Transverse colon (tissue), 4 donors: Measurements from ENCODE around the gene RPS15. TPM values are rescaled to one million over a fixed set of nuclear protein-coding genes. Genes with fewer than 3 reads are reported as not detected.

ENCODE experiments used
- DNase-seq: peaks from one replicate; pipeline ENCODE4 v3.0.0-alpha.2; 2019
- H3K27ac ChIP-seq, 4 donors: fragments of 200-600 bp; sonication (generic); 2 replicates each; pipeline ENCODE4 v1.5.1; 2016 to 2018; ENCODE audit warnings: inconsistent platforms in 4 of 4
- H3K27me3 ChIP-seq: fragments of 200-600 bp; sonication (generic); 2 replicates; pipeline ENCODE4 v1.5.1; 2017; ENCODE audit warnings: inconsistent platforms
- H3K36me3 ChIP-seq, 4 donors: fragments of 200-600 bp; sonication (generic); 2 replicates each; pipeline ENCODE4 v1.5.1; 2017 to 2019; ENCODE audit warnings: inconsistent platforms in 4 of 4
- H3K4me1 ChIP-seq, 4 donors: fragments of 200-600 bp; sonication (generic); 2 replicates each; pipeline ENCODE4 v1.5.1; 2017 to 2020; ENCODE audit warnings: inconsistent platforms in 4 of 4
- H3K4me3 ChIP-seq, 4 donors: fragments of 200-600 bp; sonication (generic); 1 replicate in 1 of 4; 2 replicates in 3 of 4; pipeline versions ENCODE4 v1.5.1 to v1.6.1; 2017 to 2019; ENCODE audit warnings: inconsistent platforms in 4 of 4
- H3K9me3 ChIP-seq, 2 donors: fragments of 200-600 bp; sonication (generic); 2 replicates each; pipeline ENCODE4 v1.5.1; 2017 to 2019; ENCODE audit warnings: inconsistent platforms in 2 of 2
- EP300 ChIP-seq: sonication (generic); formaldehyde crosslinking; IDR thresholded peaks from one replicate; pipeline ENCODE4 v1.6.1; 2017; ENCODE audit warnings: antibody characterized with exemption, low read depth
- POLR2A ChIP-seq: fragments of 450-650 bp; IDR thresholded peaks from one replicate; pipeline ENCODE4 v1.6.1; 2016; ENCODE audit warnings: antibody characterized with exemption, mild to moderate bottlenecking, moderate library complexity
- POLR2AphosphoS5 ChIP-seq, 3 donors: sonication (generic); formaldehyde crosslinking; IDR thresholded peaks; one replicate each; pipeline ENCODE4 v1.6.1; 2016; ENCODE audit warnings: antibody characterized with exemption in 3 of 3
- WGBS, 2 donors: methylation state at CpG; one replicate each; pipeline ENCODE4 v1.1.5; 2018; ENCODE audit warnings: low coverage in 1 of 2; 5-methylcytosine and 5-hydroxymethylcytosine counted together
- in situ Hi-C, 4 donors: fragments of 200-750 bp; cut with MboI; loops; one replicate each; pipeline versions ENCODE4 v1.15.0 to v1.15.1; 2017; ENCODE audit warnings: low sequenced_read_pairs in 3 of 4, low pct_ligation_motif_present in 1 of 4, low pct_unique_long_range_greater_than_20kb in 1 of 4
- intact Hi-C: fragments of 100-400 bp; cut with DNase I; formaldehyde crosslinking; loops from one replicate; pipeline ENCODE4 v1.15.1; 2023; ENCODE audit warnings: low total_unique reads
- total RNA-seq, 4 donors: library from RNA; depleted of rRNA; stranded (reverse); fragments of >200 nt; gene quantifications; one replicate each; pipeline ENCODE4 v1.1.0, GENCODE V29; 2016
- TF ChIP-seq, protein P1 (sequence below), 5 experiments: fragments of 200-600 bp in 3 of 5; fragments of 450-650 bp in 2 of 5; sonication (generic) in 3 of 5; IDR thresholded peaks; 1 replicate in 2 of 5; 2 replicates in 3 of 5; pipeline ENCODE4 v1.5.1; 2016 to 2017; ENCODE audit warnings: antibody characterized with exemption in 5 of 5, inconsistent platforms in 3 of 5, mild to moderate bottlenecking in 2 of 5, moderate library complexity in 1 of 5

The RPS15 gene
- total RNA-seq, 4 donors from 2014 or later, result 1,367 to 2,740 (median 2,511) TPM

DNA sequence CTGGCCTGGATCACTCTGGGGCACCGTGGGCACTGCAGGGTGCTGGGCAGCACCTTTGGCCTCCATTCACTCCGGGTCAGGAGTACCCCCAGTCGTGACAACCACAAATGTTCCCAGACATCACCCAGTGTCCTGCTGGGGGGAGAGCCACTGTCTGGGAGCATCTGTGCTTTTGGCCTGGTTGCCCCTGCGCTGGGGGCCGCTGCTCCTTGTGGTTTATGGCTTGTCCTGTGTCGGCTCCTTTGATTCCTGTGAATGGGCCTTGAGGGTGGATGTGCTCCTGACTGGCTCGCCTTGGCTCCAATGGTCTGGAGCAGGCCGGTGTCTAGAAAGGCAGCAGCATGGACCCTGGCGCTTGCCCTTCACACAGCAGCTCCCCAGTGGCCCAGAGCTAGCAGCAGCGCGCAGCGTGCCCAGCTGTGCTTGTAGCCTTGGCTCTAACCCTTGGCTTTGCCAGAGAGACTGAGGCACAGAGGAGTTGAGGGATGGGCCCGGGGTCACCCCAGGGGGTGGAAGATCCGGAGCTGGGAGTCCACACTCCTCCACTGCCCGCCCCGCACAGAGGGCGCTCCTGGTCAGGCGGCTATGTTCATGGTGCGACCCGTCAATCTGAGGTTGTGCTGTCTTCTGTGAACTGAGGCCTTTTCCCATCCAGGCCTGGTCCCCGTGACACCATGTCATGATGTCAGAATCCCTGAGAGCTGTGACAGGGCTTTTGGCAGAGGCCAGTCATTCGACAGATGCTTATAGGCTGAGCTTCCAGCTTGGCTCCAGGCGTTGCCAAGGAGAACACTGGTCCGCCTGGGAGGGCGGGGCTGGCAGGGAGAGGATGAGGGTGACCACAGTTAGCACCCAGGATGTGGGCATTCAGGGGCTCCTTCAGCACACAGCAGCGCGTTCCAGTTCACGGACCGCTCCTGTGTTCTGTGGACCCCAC is 26.7 kb upstream of the RPS15 start:
- Histone ChIP-seq H3K9me3 (no peaks in the 10 kb centered on the region), H3K36me3 (no peaks in the 10 kb centered on the region), H3K27me3 (no peaks in the 10 kb centered on the region), H3K27ac (peak overlapping the region in 3 of 4 donors; percentile 31 to 96 (median 39)), H3K4me3 (no peak overlapping the region), H3K4me1 (peaks cover 45 to 69% (median 65%) of the 10 kb centered on the region in 4 donors)
- TF ChIP-seq, protein P1, sequence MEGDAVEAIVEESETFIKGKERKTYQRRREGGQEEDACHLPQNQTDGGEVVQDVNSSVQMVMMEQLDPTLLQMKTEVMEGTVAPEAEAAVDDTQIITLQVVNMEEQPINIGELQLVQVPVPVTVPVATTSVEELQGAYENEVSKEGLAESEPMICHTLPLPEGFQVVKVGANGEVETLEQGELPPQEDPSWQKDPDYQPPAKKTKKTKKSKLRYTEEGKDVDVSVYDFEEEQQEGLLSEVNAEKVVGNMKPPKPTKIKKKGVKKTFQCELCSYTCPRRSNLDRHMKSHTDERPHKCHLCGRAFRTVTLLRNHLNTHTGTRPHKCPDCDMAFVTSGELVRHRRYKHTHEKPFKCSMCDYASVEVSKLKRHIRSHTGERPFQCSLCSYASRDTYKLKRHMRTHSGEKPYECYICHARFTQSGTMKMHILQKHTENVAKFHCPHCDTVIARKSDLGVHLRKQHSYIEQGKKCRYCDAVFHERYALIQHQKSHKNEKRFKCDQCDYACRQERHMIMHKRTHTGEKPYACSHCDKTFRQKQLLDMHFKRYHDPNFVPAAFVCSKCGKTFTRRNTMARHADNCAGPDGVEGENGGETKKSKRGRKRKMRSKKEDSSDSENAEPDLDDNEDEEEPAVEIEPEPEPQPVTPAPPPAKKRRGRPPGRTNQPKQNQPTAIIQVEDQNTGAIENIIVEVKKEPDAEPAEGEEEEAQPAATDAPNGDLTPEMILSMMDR (IDR thresholded peaks at IDR 0.05), result no peak
- TF ChIP-seq POLR2A (no peak), POLR2AphosphoS5 (IDR thresholded peaks at IDR 0.05) (no peak), EP300 (no peak)
- WGBS, 2 donors, result 66% methylated on average over 23 of the region's 29 CpGs; no CpG with 5 or more reads in 1 of the 2 donors
- in situ Hi-C loops (no loop called here), intact Hi-C loops (no loop called here)
- DNase-seq, result peak; percentile 30

DNA sequence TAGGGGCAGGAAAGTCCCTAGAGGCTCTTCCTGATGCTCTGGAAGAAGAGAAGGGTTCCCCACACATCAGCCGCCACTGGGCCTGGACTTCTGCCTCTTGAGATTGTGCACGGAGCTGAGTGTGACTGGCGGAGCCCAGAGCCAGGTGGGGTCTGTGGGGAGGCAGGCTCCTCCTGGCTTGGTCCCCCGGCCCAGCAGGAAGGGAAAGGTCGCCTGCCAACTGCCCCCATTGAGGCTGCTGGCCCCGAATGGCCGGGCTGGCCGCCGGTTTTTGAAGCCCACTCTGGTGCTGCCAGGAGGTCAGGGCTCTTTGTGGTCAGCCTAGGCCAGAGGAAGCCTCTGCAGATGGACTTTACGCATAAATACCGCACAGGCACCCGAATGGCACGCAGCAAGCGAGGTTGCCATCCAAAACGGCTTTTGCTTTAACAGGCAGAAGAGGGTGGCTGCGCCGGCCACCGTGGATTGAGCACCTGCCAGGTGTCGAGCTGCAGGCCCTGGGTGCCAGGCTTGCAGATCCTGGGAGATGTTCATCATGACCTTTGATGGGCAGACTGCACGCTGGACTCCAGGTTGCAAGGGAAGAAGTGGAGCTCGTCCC is 25.8 kb upstream of the RPS15 start:
- H3K9me3 ChIP-seq, result no peaks in the 10 kb centered on the region
- intact Hi-C loops (no loop called here), in situ Hi-C loops (no loop called here)
- H3K27ac ChIP-seq, result peak overlapping the region in 2 of 4 donors; percentile 11 to 39
- H3K36me3 ChIP-seq, result no peaks in the 10 kb centered on the region
- H3K27me3 ChIP-seq, result no peaks in the 10 kb centered on the region
- WGBS, 2 donors, result 77% methylated on average over 20 of the region's 21 CpGs; no CpG with 5 or more reads in 1 of the 2 donors
- H3K4me1 ChIP-seq, result peaks cover 53 to 74% (median 71%) of the 10 kb centered on the region in 4 donors
- TF ChIP-seq EP300 (no peak), POLR2AphosphoS5 (IDR thresholded peaks at IDR 0.05) (no peak)
- TF ChIP-seq, protein P1 (IDR thresholded peaks at IDR 0.05), result no peak
- H3K4me3 ChIP-seq, result no peak overlapping the region
- no peak for DNase-seq

DNA sequence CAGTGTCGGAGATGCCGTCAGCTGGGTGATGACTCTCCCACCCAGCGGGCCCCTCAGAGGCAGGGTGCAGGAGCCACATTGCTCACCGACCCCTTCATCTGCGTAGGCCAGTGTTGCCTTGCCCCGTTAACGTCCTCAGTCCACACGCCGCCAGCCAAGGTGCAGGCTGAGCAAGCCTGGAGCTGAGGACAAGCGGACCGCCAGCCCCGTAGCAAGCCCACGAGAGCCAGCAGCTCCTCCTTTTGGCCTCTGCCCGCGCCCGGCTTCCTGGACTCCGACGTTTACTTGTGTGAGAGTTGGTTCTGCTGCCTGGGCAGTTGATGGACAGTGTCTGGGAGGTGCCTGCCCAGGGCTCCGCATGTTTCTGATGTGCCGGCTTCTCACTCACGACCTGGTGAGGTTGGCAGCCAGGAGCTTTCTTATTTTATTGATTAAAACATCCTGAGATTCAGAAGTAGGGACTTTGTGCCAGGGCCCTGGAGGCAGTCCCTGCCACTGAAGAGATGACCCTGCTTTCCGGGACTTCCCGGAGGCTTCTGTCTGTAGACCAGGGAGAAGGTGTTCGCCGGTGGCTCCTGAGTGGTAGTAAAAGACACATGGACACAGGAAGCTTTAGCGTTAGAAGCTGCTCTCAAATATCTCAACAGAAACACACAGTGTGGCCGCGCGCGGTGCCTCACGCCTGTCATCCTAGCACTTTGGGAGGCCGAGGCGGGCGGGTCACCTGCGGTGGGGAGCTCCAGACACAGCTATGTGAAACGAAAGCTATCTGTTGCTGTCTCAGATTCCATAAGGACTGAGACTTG is 25.0 kb upstream of the RPS15 start:
- H3K27ac ChIP-seq, result no peak overlapping the region
- in situ Hi-C loops, result no loop called here
- no peak for DNase-seq

More for the DNA sequence above, 25.0 kb upstream of the RPS15 start:
- H3K9me3 ChIP-seq, result no peaks in the 10 kb centered on the region
- WGBS, 2 donors, result 81 to 100% methylated on average over 1 to 36 of the region's 36 CpGs
- H3K4me1 ChIP-seq, result peaks cover 53 to 78% (median 73%) of the 10 kb centered on the region in 4 donors
- no peaks in the 10 kb centered on the region for H3K27me3 ChIP-seq
- intact Hi-C loops, result no loop called here
- H3K4me3 ChIP-seq, result no peak overlapping the region
- H3K36me3 ChIP-seq, result no peaks in the 10 kb centered on the region
- TF ChIP-seq, protein P1 (IDR thresholded peaks at IDR 0.05), result no peak
- no peak for TF ChIP-seq POLR2A
- no peak for TF ChIP-seq POLR2AphosphoS5 (IDR thresholded peaks at IDR 0.05)
- no peak for TF ChIP-seq EP300
